NAMALWA (cell line): ENCODE measurements around the gene CORO2A.

Experiments
- DNase-seq: peaks from one replicate; pipeline ENCODE4 v3.0.0-alpha.2; 2015; ENCODE audit warnings: low spot score

Gene CORO2A

GRCh38 chr9:98219364-98219716, 26.9 kb upstream of the CORO2A start:
- no peak for DNase-seq

DNA sequence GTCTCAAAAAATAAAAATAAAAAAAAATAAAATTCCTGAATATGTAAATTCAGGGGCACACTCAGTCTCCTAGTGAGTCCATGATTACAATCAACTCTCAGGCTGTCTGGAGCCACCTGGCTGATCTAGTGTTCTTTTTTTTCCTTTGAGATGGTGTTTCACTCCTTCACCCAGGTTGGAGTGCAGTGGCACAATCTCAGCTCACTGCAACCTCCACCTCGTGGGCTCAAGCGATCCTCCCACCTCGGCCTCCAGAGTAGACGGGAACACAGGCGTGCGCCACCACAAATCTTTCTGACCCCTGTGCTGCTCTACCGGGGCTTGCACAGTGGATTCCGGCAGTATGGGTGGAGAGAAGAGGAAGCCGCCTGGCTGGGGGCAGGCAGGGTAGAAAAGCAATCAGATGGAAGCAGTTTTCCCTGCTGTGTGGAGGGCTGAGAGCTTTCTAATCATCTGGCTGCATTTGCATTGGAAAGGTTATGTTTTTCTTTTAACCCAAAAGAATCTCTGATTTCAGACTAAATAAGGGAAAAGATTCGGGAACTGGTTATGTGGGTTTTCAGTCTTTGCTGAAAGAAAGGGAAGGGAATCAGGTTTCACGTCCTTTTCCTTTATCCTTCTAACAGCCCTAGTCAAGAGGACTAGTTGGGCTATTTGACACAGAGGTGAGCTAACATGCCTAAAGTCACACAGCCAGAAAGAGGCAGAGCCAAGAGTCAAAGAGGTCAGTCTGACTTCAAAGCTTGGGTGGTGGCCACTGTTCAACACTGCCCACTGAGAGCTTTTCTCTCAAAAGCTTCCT, 26.3 kb upstream of the CORO2A start:
- no peak for DNase-seq

GRCh38 chr9:98217255-98217654, 24.8 kb upstream of the CORO2A start:
- no peak for DNase-seq

DNA sequence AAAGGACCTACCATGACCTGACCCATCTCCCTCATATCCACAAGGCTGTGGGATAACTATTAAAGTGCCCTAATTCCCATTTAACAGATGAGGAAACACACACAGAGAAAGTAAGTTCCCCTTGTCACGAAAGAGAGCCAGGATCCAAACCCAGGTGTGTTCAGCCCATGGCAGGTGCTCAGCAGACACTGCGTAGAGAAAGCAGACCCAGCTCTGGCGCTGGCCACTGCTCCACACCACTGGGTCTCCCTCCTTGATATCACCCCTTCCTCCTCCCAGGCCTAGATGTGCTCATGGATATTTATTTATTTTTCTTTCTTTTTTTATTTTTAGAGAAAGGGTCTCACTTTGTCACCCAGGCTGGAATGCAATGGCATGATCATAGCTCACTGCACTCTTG, 24.0 kb upstream of the CORO2A start:
- no peak for DNase-seq

- DNase-seq, result peak; percentile 16
Measured at GRCh38 chr9:98215821-98216220, 23.4 kb upstream of the CORO2A start.

- DNase-seq, result no peak
Measured at GRCh38 chr9:98215271-98215670, 22.8 kb upstream of the CORO2A start.

GRCh38 chr9:98214811-98215210, 22.4 kb upstream of the CORO2A start:
- DNase-seq, result no peak

GRCh38 chr9:98211260-98211659, 18.8 kb upstream of the CORO2A start:
- DNase-seq, result no peak

DNA sequence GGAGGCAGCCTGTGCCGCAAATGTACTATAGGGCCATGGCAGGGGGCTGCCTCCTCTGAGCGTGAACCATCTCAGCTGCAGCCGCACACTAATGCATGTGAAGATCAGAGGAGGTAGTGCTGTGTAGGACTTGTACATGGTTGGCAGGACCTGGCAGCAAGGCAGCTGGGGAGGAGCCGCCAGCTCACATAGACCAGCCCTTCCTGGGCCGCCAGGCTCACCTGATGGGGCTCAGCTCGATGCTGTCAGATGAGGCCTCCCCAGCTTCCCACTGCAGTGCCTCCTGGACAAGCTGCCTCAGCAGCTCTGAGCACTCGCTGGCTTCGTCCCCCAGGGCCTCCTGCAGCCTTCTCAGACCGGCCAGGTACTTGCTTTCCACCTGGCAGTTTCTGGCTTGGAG, 18.0 kb upstream of the CORO2A start:
- no peak for DNase-seq

DNA sequence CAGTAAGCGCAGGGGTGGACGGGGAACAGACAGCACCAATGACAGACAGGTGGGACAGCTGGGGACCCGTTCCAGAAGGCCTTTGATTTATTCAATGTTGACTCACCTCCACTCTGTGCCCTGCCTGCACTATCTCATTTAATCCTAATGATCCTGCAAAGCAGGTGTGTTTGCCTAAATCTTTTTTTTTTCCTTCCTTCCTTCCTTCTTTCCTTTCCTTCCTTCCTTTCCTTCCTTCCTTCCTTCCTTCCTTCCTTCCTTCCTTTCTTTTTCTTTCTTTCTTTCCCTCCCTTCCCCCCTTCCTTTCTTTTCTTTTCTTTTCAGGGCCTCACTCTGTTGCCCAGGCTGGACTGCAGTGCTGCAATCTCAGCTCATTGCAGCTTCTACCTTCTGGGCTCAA, 17.1 kb upstream of the CORO2A start:
- DNase-seq, result no peak

- no peak for DNase-seq
Measured at GRCh38 chr9:98208635-98209034, 16.2 kb upstream of the CORO2A start.

DNA sequence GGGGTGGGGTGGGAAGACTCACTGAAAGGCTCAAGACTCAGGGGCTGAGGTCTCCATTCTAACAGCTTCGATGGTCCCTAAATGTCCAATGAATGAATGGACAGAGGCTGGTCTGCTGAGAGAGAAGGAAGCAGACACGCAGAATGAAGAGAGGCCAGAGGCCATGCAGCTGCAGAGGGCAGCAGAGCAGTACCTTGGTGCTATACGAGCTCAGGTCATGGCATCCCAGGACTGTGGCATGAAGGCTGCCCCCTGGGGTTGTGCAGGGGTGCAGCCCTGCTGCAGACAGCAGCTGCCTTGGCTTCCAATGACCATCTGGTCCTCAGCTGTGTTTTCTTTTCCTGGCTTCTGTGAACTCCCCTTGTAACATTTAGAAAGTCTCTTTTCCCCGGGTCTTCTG, 15.2 kb upstream of the CORO2A start:
- DNase-seq, result no peak

GRCh38 chr9:98206754-98207153, 14.3 kb upstream of the CORO2A start:
- DNase-seq, result no peak

DNA sequence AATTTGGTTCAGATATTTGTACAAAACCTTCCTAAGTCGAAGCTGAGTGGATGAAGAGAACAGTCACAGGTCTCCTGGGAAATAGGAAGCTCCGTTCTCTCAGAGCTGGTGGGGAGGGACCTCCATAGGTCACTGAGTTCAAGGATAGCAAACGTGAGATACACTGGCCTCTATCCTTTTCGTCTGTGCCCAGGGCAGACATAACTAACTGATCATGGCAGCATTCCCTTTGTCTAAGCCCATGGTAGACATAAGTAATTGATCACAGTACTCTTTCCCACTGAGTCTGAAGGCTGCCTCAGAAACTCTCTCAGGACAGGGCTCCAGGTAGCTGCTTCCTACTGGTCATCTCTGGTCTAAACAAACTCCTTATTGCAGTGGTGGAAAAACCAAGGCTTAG, 12.3 kb upstream of the CORO2A start:
- no peak for DNase-seq

DNA sequence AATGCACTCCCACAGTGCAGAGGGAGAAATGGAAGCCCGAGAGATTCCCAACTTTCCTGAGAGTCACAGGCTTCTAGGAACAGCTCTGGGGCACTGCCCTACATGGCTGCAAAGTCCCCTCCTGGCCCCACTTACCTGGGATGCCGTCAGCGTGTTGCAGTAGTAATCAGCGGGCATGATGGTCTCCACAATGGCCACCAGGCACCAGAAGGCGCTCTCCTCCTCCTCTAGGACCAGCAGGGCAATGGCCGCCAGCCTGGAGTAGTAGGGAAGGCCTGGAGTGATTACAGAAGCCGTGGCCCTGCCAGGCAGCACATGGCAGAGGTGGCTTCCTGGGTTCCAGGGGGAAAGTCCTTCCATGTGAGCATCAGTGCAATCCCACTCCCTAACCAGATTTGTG, 10.7 kb upstream of the CORO2A start:
- no peak for DNase-seq

GRCh38 chr9:98202252-98202651, 9.8 kb upstream of the CORO2A start:
- no peak for DNase-seq

DNA sequence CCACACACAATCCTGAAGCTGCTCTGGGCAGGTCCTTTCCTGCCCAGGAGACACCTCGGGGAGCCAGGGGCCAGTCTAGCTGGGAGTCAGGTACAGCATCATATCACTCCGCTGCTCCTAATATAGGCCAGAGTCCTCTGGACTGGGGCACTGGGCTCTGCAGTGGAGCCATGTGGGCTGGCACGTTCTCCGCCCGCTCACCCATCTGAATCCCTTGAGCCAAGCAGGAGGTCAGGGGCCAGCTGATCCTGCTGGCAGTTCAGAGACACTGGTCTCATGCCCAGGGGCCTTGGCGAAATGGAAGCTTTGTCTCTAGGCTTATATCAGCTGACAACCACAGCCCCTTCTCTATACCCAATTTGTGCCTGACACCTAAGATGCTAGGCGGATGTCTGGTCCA, 9.3 kb upstream of the CORO2A start:
- DNase-seq, result no peak

- no peak for DNase-seq
Measured at GRCh38 chr9:98201102-98201501, 8.7 kb upstream of the CORO2A start.

DNA sequence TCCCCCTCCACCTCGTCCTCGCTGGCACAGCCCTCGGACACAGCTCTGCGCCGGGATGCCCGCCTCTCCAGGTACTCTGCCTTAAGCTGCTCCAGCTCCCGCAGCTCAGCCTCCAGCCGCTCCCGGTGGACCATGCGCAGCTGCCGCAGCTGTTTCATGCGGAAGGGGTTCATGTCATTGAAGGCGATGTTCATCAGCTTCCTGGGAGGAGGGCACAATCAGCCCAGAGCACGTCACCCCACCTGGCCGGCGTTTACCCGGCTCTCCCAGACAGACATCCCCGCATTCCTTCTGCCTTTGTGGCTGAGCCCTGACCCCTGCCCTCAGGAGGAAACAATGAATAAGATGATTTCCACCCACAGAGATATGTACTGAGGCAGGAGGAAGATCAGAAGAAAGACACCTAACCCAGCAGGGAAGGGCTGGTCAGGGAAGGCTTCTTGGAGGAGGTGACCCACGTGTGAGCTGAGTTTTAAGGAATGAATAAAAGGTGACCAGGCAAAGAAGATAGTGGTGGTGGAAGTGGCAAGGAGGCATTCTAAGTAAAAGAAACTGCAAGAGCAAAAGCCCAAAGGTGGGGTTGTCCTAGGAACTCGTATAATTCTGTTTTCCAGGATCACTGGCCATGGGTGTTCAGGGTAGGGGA, 7.1 kb upstream of the CORO2A start:
- DNase-seq, result no peak

DNA sequence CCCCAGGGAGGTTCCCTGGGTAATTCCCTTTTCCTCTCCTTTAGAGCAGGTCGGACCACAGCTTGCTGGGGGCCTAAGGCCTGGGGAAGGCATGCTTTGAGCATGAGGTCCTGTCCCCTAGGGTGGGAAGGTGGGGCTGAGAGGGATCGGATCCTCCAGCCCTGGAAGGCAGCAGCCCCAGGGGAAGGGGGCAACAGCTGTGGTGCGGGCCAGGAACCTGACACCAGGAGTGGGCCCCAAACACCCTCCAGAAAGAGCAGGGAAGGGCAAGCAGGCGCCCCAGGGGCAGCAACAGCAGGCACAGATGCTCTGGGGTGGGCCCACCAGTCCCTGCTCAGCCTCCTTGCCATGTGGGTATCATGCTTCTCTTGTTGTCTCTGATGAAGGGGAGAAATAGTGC, 3.2 kb upstream of the CORO2A start:
- DNase-seq, result no peak

DNA sequence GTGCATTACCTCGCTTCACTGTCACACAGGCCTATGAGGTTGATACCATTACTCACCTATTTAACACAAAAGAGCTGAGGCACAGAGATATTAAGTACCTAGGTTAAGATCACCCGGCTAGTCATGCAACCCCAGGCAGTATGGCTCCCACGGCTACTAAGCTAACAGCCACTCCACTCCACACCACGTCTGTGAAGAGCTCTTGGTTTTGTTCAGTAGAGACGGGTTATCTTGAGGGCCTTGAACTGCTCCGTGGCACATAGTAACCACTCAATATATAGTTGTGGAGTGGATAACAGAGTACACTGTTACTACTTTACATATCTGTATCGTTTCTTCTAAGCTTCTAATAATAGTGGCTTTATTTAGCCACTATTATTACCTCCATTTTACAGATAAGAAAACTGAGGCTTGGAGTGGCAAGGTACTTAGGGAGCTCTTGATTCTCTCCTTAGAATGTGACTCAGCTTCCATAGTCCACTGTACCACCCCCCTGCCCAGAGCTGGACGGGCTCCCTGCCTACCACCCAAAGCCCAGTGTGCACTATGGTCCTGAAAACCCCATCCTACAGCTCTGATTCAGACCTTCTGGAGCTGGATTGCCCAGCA, 1.0 kb upstream of the CORO2A start:
- no peak for DNase-seq

DNA sequence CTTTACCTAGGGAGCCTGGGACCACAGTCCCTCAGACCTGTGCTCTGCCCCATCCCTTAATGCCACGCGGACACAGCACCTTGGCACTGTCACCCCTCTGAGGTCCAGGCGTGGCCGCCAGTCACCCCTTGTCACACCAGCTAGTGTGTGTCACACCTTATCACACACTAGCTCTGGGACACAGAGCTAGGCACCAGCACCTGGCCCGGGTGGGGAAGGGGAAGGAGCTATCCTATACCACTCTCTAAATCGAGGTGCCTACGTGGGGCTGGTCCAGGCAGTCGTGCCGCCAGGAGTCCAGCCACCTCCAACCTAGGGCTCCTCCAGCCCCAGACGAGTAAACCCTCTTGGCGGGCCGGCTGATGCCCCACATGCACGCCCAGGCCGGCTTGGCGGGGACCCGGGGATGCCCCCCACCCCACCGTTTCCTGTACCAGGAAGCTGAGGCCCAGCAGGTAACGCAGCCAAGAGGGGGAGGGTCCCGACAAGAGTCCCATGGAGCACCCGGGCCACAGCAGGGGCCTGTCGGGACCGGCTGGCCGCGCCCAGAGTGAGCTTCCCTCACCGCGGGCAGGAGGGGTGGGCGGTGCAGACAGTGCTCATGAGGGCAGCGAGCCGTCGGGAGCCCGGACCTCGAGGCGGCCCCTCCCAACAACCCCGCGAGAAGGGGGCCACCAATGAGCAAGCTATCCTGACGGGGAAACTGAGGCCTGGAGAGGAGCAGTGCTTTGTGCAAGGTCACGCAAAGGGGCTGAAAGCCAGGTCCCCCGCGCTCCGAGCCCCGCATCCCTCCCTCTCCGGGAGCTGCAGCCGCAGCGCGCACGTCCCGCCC, 550 bp downstream of the CORO2A start:
- DNase-seq, result no peak

GRCh38 chr9:98191181-98191608, 1.2 kb downstream of the CORO2A start:
- no peak for DNase-seq
